Measurements from ENCODE around the gene FIGN.

The FIGN gene

DNA sequence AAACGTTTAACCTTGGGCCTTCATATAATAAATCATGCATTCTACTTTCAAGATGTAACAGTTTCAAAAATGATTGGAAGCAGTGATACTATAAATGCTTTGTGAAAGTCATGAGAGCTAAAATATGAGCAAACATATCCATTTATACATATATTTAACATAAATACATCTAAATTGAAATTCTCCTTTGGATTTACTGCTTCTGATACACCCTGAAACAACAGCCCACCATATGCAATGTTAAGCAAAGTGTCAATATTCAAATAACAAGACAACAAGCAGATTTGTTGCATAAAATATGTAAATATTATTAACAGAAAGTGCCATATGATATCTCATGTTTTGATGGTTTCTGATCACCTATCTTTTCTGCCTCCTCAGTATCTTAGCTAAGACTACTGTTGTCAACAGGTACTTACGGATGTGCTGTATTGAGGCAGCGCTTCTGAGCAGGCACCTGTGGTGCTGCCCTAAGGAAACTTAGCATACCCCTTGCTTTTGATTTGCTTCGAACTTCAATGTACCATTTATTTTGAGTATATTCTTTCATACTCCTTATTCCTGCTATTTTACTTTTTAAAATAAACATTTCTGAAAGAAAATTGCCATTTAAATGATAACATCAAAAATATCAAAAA lies 6.1 kb downstream of the FIGN start:
- H3K4me1 Mint-ChIP-seq: no peaks in the 10 kb centered on the region
- no peak for ATAC-seq

DNA sequence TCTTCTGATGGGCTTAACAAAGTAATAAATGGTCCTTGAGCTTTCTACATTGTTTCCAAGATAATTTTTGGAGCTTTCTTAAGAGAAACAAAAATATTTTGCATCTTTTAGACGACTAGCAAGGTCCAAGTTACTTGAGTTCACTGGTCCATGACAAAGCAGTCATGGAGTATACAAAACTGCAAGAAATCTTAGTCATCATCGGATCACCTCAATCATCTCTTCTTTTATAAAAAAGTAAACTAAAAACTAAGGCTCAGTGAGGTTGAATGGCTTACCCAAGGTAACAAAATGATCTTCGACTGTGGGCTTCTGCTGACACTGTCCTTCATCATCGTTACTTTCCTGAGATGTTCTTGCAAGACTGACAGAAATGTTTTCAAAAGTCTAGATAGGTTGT lies 11.9 kb downstream of the FIGN start:
- Mint-ChIP-seq H3K27ac (no peak overlapping the region), H3K4me1 (no peaks in the 10 kb centered on the region), H3K4me3 (no peak overlapping the region), H3K27me3 (no peaks in the 10 kb centered on the region), H3K9me3 (no peaks in the 10 kb centered on the region)
- no peak for DNase-seq
- ATAC-seq: no peak

More for the DNA sequence above, 6.1 kb downstream of the FIGN start:
- Mint-ChIP-seq H3K9me3 (peaks cover 0 to 5% of the 10 kb centered on the region in 2 donors), H3K27me3 (peaks cover 15% of the 10 kb centered on the region), H3K4me3 (no peak overlapping the region), H3K27ac (no peak overlapping the region)
- no peak for DNase-seq

DNA sequence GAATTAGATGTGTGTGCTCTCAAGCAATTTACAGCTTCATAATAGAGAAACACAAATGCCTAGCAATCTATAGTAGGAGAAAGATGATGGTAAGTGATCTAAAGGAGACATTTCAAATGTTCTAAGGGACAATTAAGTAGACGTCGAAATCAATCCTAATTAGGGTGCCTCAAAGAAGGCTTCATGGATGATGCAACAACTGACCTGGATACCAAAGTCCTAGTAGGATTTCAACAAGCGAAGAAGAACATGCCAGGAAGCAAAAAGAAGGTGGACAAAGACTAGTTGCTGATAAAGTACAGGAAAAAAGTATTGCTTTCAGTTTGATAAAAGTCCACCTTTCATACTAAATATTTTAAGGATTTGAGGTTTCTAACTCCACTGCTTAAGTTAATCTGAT lies 12.5 kb downstream of the FIGN start:
- Mint-ChIP-seq H3K27ac (no peak overlapping the region), H3K27me3 (no peaks in the 10 kb centered on the region), H3K4me3 (no peak overlapping the region), H3K9me3 (no peaks in the 10 kb centered on the region), H3K4me1 (no peaks in the 10 kb centered on the region)
- DNase-seq (no peak), ATAC-seq (no peak)

DNA sequence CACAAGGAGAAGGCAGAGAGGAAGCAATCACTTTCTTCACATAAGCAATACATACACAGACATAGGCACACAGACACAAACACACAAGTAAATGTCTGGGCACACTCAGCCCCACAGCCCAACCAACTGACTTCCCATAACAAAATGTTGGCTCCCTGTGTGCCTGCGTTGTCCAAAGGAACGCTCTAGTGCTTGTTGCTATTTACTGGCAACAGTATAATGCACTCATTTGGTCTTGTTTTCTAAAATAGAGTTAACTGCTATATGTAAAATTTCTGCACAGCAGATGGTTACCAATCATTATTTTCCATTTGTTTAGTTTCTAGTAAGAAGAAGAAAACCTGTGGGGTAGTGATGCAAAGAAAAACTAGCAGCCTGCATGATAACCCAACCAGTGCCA lies 16.5 kb downstream of the FIGN start:
- H3K9me3 Mint-ChIP-seq: peaks cover 0 to 6% of the 10 kb centered on the region in 2 donors
- no peak overlapping the region for H3K27ac Mint-ChIP-seq
- H3K27me3 Mint-ChIP-seq: no peaks in the 10 kb centered on the region
- no peaks in the 10 kb centered on the region for H3K4me1 Mint-ChIP-seq
- H3K4me3 Mint-ChIP-seq: no peak overlapping the region
- ATAC-seq: no peak
- no peak for DNase-seq

DNA sequence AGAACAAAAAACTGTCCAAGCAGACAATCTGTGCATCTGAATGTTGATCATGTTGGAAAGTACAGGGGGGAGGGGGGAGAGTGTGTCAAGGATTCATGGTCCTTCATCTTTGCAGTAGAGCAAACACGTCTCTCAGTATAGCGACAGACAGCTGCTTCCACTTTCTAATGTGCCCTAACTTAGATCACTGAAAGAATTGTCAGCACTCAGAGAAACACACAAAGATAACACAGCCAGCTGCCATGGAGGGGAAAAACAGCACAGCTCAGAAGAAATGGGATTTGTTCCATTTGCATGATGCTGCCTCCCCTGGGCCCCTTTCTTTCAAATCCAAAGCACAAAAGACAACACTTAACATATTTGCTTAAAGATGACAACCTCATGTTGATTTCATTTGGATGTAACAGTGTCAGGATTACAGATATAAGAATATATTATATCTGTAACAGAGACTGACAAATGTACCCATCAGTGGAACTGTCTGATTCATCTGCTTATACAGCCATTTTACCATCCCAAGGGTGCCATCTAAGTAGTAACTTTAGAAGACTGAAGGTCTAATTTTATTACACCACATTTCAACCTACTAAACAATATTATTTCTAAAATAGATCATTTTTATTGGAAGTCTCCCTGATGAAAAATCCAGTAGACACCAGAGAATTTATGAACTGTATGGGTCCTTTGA lies 17.7 kb downstream of the FIGN start:
- DNase-seq (no peak), ATAC-seq (no peak)
- no peaks in the 10 kb centered on the region for H3K4me1 Mint-ChIP-seq

DNA sequence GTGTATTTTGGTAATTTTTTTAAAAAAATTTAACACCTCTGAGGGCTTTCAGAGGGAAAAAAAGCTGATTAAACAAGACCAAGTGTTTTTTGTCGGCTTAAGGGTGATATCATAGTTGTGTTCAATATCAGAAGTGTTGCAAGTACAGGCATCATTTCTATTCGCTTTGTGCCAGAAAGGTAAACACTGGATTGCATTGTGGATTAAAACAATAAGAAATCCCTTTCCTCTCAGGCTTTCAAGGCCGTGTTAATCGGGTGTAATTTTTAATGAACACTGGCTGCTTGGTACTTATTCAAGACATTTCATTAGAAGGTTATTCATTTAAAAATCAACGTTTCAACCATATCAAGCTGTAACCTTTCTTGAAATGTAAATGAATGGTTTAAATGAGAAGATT lies 18.3 kb downstream of the FIGN start:
- no peak for ATAC-seq
- no peak overlapping the region for H3K4me3 Mint-ChIP-seq
- DNase-seq: no peak
- H3K9me3 Mint-ChIP-seq: peaks cover 0 to 6% of the 10 kb centered on the region in 2 donors
- H3K4me1 Mint-ChIP-seq: no peaks in the 10 kb centered on the region
- no peak overlapping the region for H3K27ac Mint-ChIP-seq
- no peaks in the 10 kb centered on the region for H3K27me3 Mint-ChIP-seq

More for the DNA sequence above, 17.7 kb downstream of the FIGN start:
- Mint-ChIP-seq H3K27ac (no peak overlapping the region), H3K4me3 (no peak overlapping the region), H3K9me3 (peaks cover 0 to 6% of the 10 kb centered on the region in 2 donors), H3K27me3 (no peaks in the 10 kb centered on the region)

DNA sequence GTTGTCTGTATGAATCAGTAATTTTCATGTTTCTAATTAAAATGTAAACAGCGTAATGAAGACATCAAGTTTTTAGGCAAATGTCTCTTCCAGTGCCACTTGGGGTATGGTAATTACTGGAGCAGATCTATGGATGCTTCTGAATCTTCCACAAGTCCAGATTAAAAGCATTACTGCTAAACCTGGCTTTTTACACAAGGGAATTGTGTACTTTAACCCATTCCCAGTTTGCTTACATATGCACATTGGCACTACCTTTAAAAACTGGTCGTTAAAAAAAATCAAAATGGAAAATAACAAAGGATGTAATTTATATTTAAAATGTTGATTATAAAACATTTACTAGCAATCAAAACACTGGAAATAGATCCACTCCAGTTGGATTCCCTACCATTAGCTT lies 19.7 kb downstream of the FIGN start:
- H3K4me1 Mint-ChIP-seq: no peaks in the 10 kb centered on the region
- peaks cover 0 to 6% of the 10 kb centered on the region in 2 donors for H3K9me3 Mint-ChIP-seq
- DNase-seq (no peak), ATAC-seq (no peak)
- H3K4me3 Mint-ChIP-seq: no peak overlapping the region
- H3K27ac Mint-ChIP-seq: no peak overlapping the region
- no peaks in the 10 kb centered on the region for H3K27me3 Mint-ChIP-seq

DNA sequence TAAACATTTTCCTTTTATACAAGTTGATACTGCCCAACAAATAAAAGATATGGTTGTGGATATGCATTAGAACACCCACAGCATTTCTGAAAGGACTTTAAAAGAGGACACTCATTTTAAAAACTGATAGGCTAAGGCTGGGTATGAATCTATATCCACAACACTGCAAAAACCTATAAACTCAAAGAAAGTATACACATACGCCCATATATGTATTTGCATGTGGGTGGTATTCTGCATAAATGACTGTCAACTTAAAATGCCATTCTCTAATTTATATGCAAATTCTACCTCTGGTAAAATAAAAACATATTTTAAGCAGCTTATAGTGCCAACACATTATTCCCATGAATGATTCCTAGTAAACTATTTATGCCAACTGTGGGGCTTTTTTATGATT lies 20.1 kb downstream of the FIGN start:
- no peak overlapping the region for H3K4me3 Mint-ChIP-seq
- no peak overlapping the region for H3K27ac Mint-ChIP-seq
- ATAC-seq: no peak
- no peak for DNase-seq
- no peaks in the 10 kb centered on the region for H3K4me1 Mint-ChIP-seq
- peaks cover 0 to 6% of the 10 kb centered on the region in 2 donors for H3K9me3 Mint-ChIP-seq
- no peaks in the 10 kb centered on the region for H3K27me3 Mint-ChIP-seq

DNA sequence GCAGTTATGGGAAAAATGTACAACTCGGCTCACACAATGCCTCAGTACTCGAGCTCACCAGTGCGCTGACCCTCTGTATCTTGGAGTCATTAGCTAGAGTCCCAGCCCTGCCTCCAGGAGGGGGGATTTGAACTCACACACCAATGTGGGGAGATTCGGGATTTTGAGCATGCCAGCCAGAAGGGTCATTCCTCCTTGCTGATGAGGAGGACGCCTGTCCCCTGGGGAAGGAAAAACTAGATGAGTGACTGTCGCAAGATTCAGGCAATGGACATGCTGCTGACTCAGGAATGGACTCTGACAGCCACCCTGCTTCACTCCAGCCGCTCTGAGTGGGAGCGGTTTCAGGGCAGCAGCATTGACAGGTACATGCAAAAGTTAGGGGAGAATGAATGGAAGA lies 20.6 kb downstream of the FIGN start:
- Mint-ChIP-seq H3K4me1 (no peaks in the 10 kb centered on the region), H3K9me3 (peaks cover 0 to 6% of the 10 kb centered on the region in 2 donors), H3K4me3 (no peak overlapping the region), H3K27ac (no peak overlapping the region), H3K27me3 (no peaks in the 10 kb centered on the region)
- DNase-seq: no peak
- ATAC-seq: no peak

DNA sequence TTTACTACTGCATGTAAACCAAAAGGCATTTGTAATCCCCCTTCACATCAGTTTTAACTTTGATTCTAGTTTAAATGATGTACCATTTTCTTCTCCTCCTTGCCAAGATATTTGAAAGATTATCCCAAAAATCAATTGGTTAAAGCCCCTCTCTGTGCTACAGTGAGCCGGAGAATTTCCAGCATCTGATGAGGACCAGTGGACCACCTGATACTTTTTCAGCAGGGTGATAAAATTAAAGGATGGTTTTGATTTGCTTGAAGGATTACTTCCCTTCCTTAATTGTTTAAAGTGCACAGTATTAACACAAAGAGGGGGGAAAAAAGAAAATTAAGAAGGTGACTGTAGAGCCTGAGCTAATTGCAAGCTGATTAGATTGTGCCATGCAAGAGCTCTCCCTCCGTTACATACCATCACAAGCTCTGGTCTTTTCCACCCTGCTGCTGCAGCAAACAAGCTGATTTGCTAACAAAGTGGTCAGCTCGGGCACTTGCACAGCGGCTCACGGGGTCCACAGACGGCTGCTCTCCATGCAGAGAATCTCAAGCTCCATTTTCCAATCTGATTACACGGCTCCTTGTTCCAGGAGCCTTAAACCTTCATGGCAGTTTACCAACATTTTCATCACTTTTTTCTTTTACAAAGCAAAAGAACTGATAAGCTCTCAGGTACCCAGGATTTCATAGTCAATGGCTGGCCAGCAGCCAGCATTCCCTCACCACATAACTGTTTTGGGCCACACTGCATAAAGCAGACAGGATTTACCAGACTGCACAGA lies 22.1 kb downstream of the FIGN start:
- H3K4me1 Mint-ChIP-seq: no peaks in the 10 kb centered on the region
- H3K27me3 Mint-ChIP-seq: no peaks in the 10 kb centered on the region
- DNase-seq (no peak), ATAC-seq (no peak)
- peaks cover 0 to 6% of the 10 kb centered on the region in 2 donors for H3K9me3 Mint-ChIP-seq
- H3K4me3 Mint-ChIP-seq: no peak overlapping the region
- H3K27ac Mint-ChIP-seq: no peak overlapping the region

DNA sequence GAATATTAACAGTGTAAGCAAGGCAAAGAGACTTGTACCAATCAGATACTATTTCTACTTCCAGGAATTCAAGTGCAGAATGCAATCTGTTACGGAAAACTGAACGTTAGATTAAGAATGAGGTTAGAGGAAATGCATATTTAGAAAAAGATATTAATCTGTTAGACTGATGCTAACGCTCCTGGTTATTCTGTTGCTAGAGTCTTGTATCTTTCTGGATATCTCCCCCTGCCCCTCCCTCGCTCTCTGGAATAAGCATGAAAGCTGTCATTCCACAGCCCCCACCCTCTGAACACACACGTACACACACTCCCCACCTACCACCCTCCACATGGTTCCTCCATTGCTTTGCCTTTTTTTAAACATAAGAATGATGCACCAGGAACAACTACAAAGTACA lies 24.1 kb downstream of the FIGN start:
- no peak for DNase-seq
- Mint-ChIP-seq H3K4me3 (no peak overlapping the region), H3K4me1 (no peaks in the 10 kb centered on the region)

DNA sequence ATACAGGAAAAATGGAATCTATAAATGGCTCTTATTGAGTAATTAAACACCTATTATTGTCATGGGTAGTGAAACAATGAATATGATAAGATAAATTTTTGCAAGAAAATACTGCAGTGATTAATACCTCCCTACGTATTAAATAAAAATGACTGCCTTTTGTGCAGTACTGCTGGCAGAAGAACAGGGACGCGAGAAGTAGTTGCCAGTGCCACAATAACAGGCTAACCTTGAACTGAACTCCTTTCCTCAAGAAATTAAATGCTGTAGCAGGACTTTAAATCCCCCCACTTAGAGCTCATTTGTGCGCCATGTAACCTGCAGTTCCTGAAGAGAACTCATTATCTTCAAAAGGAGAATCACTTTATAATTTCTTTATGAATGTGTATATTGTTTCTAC lies 24.6 kb downstream of the FIGN start:
- no peak for ATAC-seq
- Mint-ChIP-seq H3K27me3 (no peaks in the 10 kb centered on the region), H3K9me3 (peaks cover 0 to 6% of the 10 kb centered on the region in 2 donors), H3K4me3 (no peak overlapping the region), H3K27ac (no peak overlapping the region), H3K4me1 (no peaks in the 10 kb centered on the region)
- no peak for DNase-seq

More for the DNA sequence above, 24.1 kb downstream of the FIGN start:
- H3K27ac Mint-ChIP-seq: no peak overlapping the region
- H3K27me3 Mint-ChIP-seq: no peaks in the 10 kb centered on the region
- H3K9me3 Mint-ChIP-seq: peaks cover 0 to 6% of the 10 kb centered on the region in 2 donors
- no peak for ATAC-seq

DNA sequence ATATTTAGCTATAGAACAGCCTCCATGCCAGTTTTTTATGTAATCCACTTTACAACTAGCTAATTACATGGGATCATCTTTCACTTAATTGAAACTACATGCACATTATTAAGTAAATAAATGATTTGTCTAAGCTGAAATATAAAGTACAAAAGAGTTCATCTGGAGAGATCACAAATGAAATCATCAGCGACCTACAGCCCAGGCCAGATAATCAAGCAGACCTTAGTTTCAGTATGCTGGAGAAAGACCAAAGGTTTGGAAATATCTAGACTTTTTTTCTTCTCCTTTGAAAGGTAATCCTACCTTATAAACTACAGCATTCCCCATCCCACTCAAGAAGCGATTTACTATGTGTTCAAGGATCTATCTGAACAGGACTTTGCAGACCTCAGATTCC lies 26.5 kb downstream of the FIGN start:
- ATAC-seq: no peak
- Mint-ChIP-seq H3K27me3 (no peaks in the 10 kb centered on the region), H3K27ac (no peak overlapping the region)

DNA sequence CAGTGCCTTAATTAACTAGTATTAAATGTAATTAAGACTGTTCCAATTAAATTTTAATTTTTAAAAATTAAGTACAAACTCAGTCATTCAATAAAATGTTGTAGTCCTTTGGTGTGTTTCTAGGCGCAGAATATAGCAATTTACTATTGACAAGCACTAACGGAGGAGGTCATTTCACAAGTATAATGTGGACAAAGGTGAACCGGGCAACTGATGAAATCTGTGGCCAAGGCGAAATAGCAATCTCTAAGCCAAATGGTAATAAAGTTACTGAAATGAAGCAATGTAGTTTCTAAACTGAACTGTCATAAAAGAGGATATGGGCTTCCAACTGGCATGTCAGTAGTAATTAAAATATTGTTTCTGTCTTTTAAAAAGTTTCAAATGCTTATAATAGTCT lies 27.5 kb downstream of the FIGN start:
- no peaks in the 10 kb centered on the region for H3K4me1 Mint-ChIP-seq
- no peak overlapping the region for H3K4me3 Mint-ChIP-seq
- no peak overlapping the region for H3K27ac Mint-ChIP-seq
- DNase-seq (no peak), ATAC-seq (no peak)
- no peaks in the 10 kb centered on the region for H3K27me3 Mint-ChIP-seq
- no peaks in the 10 kb centered on the region for H3K9me3 Mint-ChIP-seq

More for the DNA sequence above, 26.5 kb downstream of the FIGN start:
- Mint-ChIP-seq H3K4me1 (no peaks in the 10 kb centered on the region), H3K4me3 (no peak overlapping the region), H3K9me3 (no peaks in the 10 kb centered on the region)
- no peak for DNase-seq

DNA sequence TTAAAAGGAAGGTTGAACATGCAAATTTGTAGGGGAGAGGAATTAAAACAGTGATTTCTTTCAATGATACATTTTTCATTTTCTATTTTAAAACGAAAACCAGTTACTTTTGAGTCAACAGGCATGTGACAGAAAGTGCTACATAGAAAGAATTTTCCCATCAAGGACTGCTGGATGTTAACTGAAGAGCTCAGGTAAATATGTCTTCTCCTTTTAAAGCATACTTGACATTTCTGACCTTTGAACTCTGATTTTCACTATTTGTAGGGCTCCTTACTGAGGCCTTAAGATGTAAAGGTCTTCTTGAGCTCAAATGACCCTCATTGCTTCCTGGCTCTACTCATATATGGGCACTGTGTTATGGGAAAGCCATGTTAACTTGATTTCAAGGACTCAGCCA lies 32.4 kb downstream of the FIGN start:
- Mint-ChIP-seq H3K4me1 (no peaks in the 10 kb centered on the region), H3K4me3 (no peak overlapping the region), H3K9me3 (peaks cover 0 to 11% of the 10 kb centered on the region in 2 donors), H3K27me3 (no peaks in the 10 kb centered on the region), H3K27ac (no peak overlapping the region)
- ATAC-seq: no peak
- no peak for DNase-seq
